NCI-H2196 treated with DMSO at 0.1 percent for 48 hours (cell line): ENCODE data around the gene ENTR1.
A peak's percentile ranks its signal among the peaks of the same experiment; 100 is the strongest.

Experiments used
- DNase-seq: peaks from one replicate; lab custom pipeline; 2025; ENCODE audit not compliant: unreplicated experiment; lab: John Stamatoyannopoulos, UW

The ENTR1 gene

GRCh38 chr9:136378170-136379002, 32.0 kb downstream of the ENTR1 start:
- DNase-seq: no peak

- DNase-seq: no peak
Observed at GRCh38 chr9:136377341-136378169, 32.9 kb downstream of the ENTR1 start.

GRCh38 chr9:136376457-136376856, 34.0 kb downstream of the ENTR1 start:
- no peak for DNase-seq

- DNase-seq: no peak
Observed at GRCh38 chr9:136375096-136375495, 35.3 kb downstream of the ENTR1 start.

- DNase-seq: no peak
Observed at GRCh38 chr9:136374183-136374575, 36.2 kb downstream of the ENTR1 start.

- DNase-seq: no peak
Observed at GRCh38 chr9:136373300-136374182, 36.9 kb downstream of the ENTR1 start, which contains the start of gene CARD9. Gene CARD9 (minus strand): TSS chr9:136373669. CDS start chr9:136372078, 1,591 bp downstream.

- DNase-seq: peak; percentile 44
Observed at GRCh38 chr9:136372561-136373299, 37.7 kb downstream of the ENTR1 start.

GRCh38 chr9:136372006-136372405, 38.4 kb downstream of the ENTR1 start:
- DNase-seq: no peak

DNA sequence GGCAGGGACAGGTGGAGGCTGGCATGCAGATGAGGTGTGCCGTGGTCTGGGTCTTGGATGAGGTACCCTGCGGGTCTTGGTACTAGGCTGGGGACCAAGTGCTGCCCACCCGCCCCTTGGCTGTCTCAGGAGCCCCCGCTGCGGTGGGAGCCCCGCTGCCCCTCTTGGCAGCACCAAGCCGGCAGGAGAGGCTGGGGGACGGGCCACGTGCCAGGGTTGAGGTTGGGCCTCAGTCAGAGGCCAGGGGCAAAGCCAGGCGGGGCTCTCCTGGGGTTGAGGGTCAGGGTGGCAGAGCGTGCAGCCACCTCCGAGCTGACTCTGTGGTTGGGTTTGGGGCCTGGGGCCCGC, 38.9 kb downstream of the ENTR1 start:
- DNase-seq: no peak

- no peak for DNase-seq
Observed at GRCh38 chr9:136370687-136371532, 39.5 kb downstream of the ENTR1 start.

- DNase-seq: no peak
Observed at GRCh38 chr9:136370037-136370436, 40.4 kb downstream of the ENTR1 start.

DNA sequence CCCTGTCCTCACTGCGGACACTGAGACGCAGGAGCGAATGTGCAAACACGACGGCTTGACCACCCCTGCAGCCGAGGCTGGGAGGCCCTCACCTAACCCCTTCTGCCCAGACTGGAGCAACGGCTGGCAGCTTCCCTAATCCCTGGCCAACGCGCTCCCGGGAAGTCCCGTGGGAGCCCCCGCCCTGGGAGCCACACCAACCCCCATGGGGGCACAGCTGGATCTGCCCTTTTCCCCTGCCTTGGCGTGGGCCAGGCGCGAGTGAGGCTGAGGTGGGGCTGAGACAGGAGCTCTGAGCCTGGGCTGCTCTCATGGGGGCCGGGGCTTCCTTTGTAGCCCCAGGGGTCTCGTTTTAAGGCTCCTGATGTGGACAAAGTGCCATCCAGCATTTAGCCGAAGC, 42.2 kb downstream of the ENTR1 start:
- no peak for DNase-seq

- no peak for DNase-seq
Observed at GRCh38 chr9:136367296-136368145, 42.9 kb downstream of the ENTR1 start.

- DNase-seq: no peak
Observed at GRCh38 chr9:136366826-136367225, 43.6 kb downstream of the ENTR1 start.

DNA sequence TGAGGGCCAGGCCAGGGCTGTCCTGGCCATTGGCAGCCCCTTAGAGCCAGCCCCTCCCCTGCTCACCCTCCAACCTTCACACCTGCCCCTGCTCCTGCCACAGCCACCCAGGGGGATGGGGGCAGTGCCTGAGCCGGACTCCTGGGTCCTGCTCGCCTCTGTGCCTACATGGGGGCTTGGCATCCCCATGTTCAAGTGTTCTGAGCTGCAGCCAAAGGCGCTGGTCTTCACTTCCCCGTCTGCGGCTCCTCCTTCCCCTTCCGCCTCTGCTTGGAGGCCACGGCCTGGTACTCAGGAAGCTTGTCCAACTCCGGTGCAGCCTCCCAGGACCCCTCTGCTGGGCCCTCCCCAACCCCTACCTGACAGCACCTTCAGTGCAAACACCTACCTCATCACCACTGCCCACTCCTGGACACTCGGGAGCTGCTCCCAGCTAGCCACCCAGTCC, 44.6 kb downstream of the ENTR1 start:
- no peak for DNase-seq

DNA sequence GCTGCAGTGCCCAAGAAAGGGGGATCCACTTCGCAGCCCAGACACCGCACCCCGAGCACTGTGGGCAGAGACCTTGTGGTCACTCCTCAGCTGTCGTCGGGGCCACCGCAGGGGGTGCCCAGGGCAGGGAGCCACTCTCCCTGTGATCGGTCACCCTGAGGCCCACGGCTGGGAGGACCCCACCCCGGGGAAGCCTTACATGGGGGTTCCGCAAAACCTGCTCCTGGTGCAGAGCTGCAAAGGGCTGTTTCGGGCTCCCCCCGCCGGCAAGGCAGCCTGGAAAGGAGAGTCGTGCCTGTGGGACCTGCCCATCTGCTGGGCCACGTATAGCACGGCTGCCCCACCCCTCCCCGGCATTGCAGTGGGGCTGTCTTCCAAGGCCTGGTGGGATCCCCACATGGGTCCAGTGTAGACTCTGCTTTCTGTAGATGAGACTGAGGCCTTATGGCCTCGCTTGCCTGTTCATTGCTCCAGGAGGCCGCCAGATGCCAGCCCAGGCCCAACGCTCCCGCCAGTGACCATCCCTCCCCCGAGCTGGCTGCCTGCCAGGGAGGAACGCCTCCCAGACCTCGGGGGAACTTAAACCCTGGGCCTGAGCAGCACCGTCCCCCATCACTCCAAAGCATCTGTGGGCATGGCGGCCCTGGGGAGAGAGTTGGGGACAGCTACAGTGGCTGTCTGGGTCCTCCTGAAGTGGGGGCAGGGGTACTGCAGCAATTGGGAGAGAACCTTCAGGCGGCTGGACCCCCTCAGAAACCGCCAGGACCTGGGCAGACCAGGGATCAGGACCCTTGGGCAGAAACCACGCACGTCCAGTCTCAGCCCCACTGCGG, 45.3 kb downstream of the ENTR1 start:
- DNase-seq: no peak

DNA sequence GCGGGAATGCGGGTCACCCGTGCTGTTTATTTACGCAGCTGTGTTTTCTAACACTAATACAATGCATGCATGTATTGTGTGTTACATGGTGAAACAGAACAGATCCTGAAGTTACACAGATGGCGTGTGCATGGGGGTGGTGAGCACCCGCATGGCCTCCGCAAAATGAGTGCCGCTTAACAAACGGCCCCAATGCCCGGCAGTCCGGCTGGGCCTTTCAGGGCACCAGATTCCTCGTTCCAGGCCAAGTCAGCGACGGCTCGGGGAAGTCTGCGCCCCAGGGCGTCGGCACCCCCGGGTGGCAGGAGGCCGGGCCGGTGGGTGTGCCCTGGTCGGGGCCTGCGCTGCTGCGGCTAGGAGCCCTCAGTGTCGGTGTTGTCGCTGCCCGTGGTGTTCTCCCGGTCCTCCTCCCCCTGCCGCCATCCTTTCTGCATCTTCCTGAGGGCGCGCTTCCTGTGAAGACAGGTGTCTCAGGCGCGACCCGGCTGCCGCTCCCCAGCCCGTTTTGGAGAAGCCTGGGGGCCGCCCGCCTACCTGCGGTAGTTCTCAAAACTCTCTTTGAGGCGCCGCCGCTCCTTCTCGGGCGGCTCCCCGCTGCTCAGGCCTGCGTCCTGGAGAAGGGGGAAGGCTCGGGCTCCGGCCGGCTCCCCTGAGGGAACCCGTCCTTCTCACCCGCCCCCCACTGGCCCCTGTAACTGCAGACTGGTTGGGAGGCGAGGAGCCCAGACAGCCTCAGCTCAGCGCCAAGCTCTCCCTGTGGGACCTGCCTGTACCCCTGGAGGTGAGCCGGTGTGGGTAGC, 46.3 kb downstream of the ENTR1 start:
- no peak for DNase-seq
